PFSK-1 (cell line): ENCODE results near the gene MPV17.

Experiments
- FOXP2 ChIP-seq: optimal IDR thresholded peaks from 2 replicates; pipeline ENCODE3; 2011; ENCODE audit warnings: borderline replicate concordance, control low read depth, inconsistent platforms; ENCODE audit not compliant: insufficient read depth; ENCODE audit errors: extremely low read length, extremely low read depth
- POLR2AphosphoS5 ChIP-seq: IDR thresholded peaks from 2 replicates; pipeline ENCODE4 v1.6.1; 2012; ENCODE audit warnings: low read depth, mild to moderate bottlenecking, control low read depth, low read length, moderate library complexity
- SIN3A ChIP-seq: IDR thresholded peaks from 2 replicates; pipeline ENCODE4 v1.6.1; 2012; ENCODE audit warnings: mild to moderate bottlenecking, low read length, moderate library complexity, borderline replicate concordance; ENCODE audit not compliant: insufficient read depth
- TAF1 ChIP-seq: IDR thresholded peaks from 2 replicates; pipeline ENCODE4 v1.6.1; 2012; ENCODE audit warnings: low read length, control low read depth, borderline replicate concordance; ENCODE audit not compliant: insufficient read depth
- TF ChIP-seq, protein P1 (sequence below), 2 experiments: IDR thresholded peaks; 2 replicates each; pipeline versions ENCODE4 v1.6.1 to v1.8.0; 2011 to 2012; ENCODE audit warnings: low read depth in 2 of 2, low read length in 2 of 2, control low read depth in 1 of 2, inconsistent platforms in 1 of 2, mild to moderate bottlenecking in 1 of 2, moderate library complexity in 1 of 2; ENCODE audit not compliant: insufficient read depth in 1 of 2

Gene MPV17

DNA sequence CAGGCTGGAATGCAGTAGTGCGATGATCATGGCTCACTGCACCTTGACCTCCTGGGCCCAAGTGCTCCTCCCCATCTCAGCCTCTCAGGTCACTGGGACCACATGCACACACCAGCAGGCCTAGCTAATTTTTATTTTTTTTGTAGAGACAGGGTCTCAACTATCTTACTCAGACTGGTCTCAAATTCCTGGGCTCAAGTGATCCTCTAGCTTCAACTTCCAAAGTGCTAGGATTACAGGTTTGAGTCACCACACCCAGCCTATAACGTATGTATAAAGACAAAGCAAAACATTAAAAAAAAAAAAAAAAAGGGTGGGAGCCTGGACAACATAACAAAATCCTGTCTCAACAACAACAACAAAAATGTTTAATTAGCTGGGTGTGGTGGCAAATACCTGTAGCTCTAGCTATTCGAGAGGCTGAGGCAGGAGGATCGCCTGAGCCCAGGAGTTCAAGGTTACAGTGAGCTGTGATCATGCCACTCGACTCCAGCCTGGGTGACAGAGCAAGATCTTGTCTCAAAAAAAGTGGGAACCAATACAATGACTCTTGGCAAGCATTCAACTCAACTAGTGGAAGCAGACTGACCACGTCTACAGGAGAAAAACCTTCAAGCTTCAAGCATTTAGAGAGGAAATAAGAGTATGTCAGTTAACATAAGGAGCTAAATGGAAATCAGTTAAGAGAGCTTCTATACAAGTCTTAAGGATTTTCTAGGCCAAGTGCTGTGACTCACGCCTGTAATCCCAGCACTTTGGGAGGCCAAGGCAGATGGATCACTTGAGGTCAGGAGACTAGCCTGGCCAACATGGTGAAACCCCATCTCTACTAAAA lies 31.1 kb upstream of the MPV17 start:
- TF ChIP-seq TAF1, result no peak
- TF ChIP-seq, protein P1, sequence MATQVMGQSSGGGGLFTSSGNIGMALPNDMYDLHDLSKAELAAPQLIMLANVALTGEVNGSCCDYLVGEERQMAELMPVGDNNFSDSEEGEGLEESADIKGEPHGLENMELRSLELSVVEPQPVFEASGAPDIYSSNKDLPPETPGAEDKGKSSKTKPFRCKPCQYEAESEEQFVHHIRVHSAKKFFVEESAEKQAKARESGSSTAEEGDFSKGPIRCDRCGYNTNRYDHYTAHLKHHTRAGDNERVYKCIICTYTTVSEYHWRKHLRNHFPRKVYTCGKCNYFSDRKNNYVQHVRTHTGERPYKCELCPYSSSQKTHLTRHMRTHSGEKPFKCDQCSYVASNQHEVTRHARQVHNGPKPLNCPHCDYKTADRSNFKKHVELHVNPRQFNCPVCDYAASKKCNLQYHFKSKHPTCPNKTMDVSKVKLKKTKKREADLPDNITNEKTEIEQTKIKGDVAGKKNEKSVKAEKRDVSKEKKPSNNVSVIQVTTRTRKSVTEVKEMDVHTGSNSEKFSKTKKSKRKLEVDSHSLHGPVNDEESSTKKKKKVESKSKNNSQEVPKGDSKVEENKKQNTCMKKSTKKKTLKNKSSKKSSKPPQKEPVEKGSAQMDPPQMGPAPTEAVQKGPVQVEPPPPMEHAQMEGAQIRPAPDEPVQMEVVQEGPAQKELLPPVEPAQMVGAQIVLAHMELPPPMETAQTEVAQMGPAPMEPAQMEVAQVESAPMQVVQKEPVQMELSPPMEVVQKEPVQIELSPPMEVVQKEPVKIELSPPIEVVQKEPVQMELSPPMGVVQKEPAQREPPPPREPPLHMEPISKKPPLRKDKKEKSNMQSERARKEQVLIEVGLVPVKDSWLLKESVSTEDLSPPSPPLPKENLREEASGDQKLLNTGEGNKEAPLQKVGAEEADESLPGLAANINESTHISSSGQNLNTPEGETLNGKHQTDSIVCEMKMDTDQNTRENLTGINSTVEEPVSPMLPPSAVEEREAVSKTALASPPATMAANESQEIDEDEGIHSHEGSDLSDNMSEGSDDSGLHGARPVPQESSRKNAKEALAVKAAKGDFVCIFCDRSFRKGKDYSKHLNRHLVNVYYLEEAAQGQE (IDR thresholded peaks at IDR 0.05; ENCODE audit: insufficient read depth in 1 of 2, low read depth in 2 of 2, low read length in 2 of 2), result no peak
- no peak for TF ChIP-seq FOXP2
- no peak for TF ChIP-seq SIN3A

GRCh38 chr2:27351802-27352598 lies 29.1 kb upstream of the MPV17 start:
- no peak for TF ChIP-seq TAF1
- TF ChIP-seq, protein P1 (IDR thresholded peaks at IDR 0.05; ENCODE audit: insufficient read depth in 1 of 2, low read depth in 2 of 2, low read length in 2 of 2), result no peak
- TF ChIP-seq POLR2AphosphoS5, result no peak
- TF ChIP-seq SIN3A, result no peak
- TF ChIP-seq FOXP2, result no peak

DNA sequence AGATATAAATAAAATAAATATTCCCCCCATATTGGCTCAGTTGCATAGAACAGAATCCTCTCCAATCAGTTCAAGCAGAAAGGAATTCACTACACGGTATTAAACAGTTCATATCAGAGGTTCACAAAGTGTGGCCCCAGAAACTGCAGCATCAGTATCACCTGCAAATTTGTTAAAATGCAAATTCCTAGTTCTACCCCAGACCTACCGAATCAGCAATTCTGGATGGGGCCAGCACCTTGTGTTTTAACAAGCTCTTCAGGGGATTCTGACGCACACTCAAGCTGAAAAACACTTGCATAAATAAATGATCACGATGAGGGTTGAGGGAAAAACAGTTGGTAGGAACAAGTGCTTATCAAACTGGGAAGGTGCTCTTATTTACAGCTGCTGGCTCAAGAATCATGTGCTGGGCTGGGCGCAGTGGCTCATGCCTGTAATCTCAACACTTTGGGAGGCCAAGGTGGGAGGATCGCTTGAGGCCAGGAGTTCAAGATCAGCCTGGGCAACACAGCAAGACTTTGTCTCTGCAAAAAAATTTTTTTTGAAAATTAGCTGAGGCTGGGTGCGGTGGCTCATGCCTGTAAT lies 27.3 kb upstream of the MPV17 start:
- no peak for TF ChIP-seq TAF1
- no peak for TF ChIP-seq FOXP2
- TF ChIP-seq, protein P1 (IDR thresholded peaks at IDR 0.05; ENCODE audit: insufficient read depth in 1 of 2, low read depth in 2 of 2, low read length in 2 of 2), result no peak
- no peak for TF ChIP-seq POLR2AphosphoS5
- no peak for TF ChIP-seq SIN3A

DNA sequence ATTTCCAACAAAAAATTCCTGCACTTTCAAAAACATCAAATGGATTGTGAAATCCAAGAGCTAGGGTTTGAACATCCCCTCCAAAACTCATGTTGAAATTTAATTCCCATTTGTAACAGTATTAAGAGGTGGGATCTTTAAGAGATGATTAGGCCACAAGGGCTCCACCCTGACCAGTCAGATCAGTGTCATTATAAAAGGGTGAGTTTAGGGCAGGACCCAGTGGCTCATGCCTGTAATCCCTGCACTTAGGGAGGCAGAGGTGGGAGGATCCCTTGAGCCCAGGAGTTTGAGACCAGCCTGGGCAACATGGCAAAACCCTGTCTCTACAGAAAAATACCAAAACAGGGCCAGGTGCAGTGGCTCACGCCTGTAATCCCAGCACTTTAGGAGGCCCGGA lies 24.7 kb upstream of the MPV17 start:
- TF ChIP-seq, protein P1 (IDR thresholded peaks at IDR 0.05; ENCODE audit: insufficient read depth in 1 of 2, low read depth in 2 of 2, low read length in 2 of 2), result no peak
- TF ChIP-seq TAF1, result no peak
- no peak for TF ChIP-seq FOXP2
- TF ChIP-seq POLR2AphosphoS5, result no peak
- TF ChIP-seq SIN3A, result no peak
